MM.1S (cell line): ENCODE results near the gene ADIPOR1.
"Not testable (repeated sequence)": the region's sequence is repeated elsewhere in the genome, so short reads cannot be mapped to it uniquely, and the experiment has no call there.

Source experiments
- DNase-seq: peaks from one replicate; pipeline ENCODE4 v3.0.0-alpha.2; 2015
- H2AFZ ChIP-seq: fragments of 300-600 bp; sonication (generic); 2 replicates; pipeline ENCODE4 v1.6.0; 2016; ENCODE audit warnings: antibody characterized with exemption, low read length
- H3F3A ChIP-seq: fragments of 300-600 bp; sonication (generic); 2 replicates; pipeline ENCODE4 v1.6.1; 2016; ENCODE audit warnings: mild to moderate bottlenecking, antibody characterized with exemption, low read length, moderate library complexity, mixed read lengths; ENCODE audit not compliant: insufficient read depth
- H3K27ac ChIP-seq: fragments of 300-600 bp; sonication (generic); 2 replicates; pipeline ENCODE4 v1.5.1; 2016; ENCODE audit warnings: mild to moderate bottlenecking, low read length
- H3K27me3 ChIP-seq: fragments of 300-600 bp; sonication (generic); replicated peaks from 2 replicates; pipeline ENCODE4 v1.6.0; 2016; ENCODE audit warnings: low read length; ENCODE audit not compliant: insufficient read depth
- H3K36me3 ChIP-seq: fragments of 300-600 bp; sonication (generic); replicated peaks from 2 replicates; pipeline ENCODE4 v1.6.1; 2016; ENCODE audit warnings: mild to moderate bottlenecking, low read length, mixed read lengths; ENCODE audit not compliant: insufficient read depth
- H3K4me1 ChIP-seq: fragments of 300-600 bp; sonication (generic); 2 replicates; pipeline ENCODE4 v1.6.1; 2016; ENCODE audit warnings: low read length, mixed read lengths
- H3K4me2 ChIP-seq: fragments of 300-600 bp; sonication (generic); 2 replicates; pipeline ENCODE4 v1.6.0; 2016; ENCODE audit warnings: low read depth, low read length
- H3K4me3 ChIP-seq: fragments of 300-600 bp; sonication (generic); 2 replicates; pipeline ENCODE4 v1.5.1; 2016; ENCODE audit warnings: low read length, mixed read lengths
- H3K79me2 ChIP-seq: fragments of 300-600 bp; sonication (generic); 2 replicates; pipeline ENCODE4 v1.6.1; 2016; ENCODE audit warnings: mixed run types, low read length, mixed read lengths
- H3K9ac ChIP-seq: fragments of 300-600 bp; sonication (generic); 2 replicates; pipeline ENCODE4 v1.6.1; 2016; ENCODE audit warnings: low read length, mixed read lengths
- H3K9me2 ChIP-seq: fragments of 300-600 bp; sonication (generic); replicated peaks from 2 replicates; pipeline ENCODE4 v1.6.1; 2016; ENCODE audit warnings: mild to moderate bottlenecking, low read length, mixed read lengths; ENCODE audit not compliant: insufficient read depth
- H3K9me3 ChIP-seq: fragments of 300-600 bp; sonication (generic); replicated peaks from 2 replicates; pipeline ENCODE4 v1.6.1; 2016; ENCODE audit warnings: mild to moderate bottlenecking, low read length, mixed read lengths; ENCODE audit not compliant: insufficient read depth
- H4K20me1 ChIP-seq: fragments of 300-600 bp; sonication (generic); 2 replicates; pipeline ENCODE4 v1.6.1; 2016; ENCODE audit warnings: mild to moderate bottlenecking, low read length, moderate library complexity, mixed read lengths; ENCODE audit not compliant: insufficient read depth
- CTCF ChIP-seq: fragments of 300-600 bp; sonication (generic); IDR thresholded peaks from 2 replicates; pipeline ENCODE4 v1.5.1; 2016; ENCODE audit warnings: antibody characterized with exemption, low read length, mixed read lengths
- EZH2 ChIP-seq: fragments of 300-600 bp; sonication (generic); optimal IDR thresholded peaks from 2 replicates; pipeline ENCODE3; 2017; ENCODE audit warnings: low read depth, mild to moderate bottlenecking, antibody characterized with exemption, low read length, mixed read lengths
- EZH2phosphoT487 ChIP-seq: fragments of 300-600 bp; sonication (generic); IDR thresholded peaks from 2 replicates; pipeline ENCODE4 v1.6.1; 2018; ENCODE audit warnings: antibody characterized with exemption, low read length

The ADIPOR1 gene

GRCh38 chr1:202957733-202958543 lies at the start of gene ADIPOR1:
ADIPOR1 (minus strand) TSS chr1:202958312; CDS start chr1:202951070, 7,242 bp downstream.
- peak within 1 kb of the TSS; percentile 98 for H3K4me3 ChIP-seq
- no peaks in the 10 kb centered on the region; the same call in 1 of the 2 replicates for H3K36me3 ChIP-seq
- peak; percentile 96 for DNase-seq
- H3K27ac ChIP-seq = peak within 1 kb of the TSS; percentile 79
- H3K9me3 ChIP-seq = no peaks in the 10 kb centered on the region
- H4K20me1 ChIP-seq = peaks cover 9% of the 10 kb centered on the region; the same call in 1 of the 2 replicates
- H3K9ac ChIP-seq = peak within 1 kb of the TSS; percentile 94
- peak within 1 kb of the TSS; percentile 73 for H2AFZ ChIP-seq
- TF ChIP-seq CTCF (no peak), EZH2phosphoT487 (no peak), EZH2 (no peak)
- peaks cover 18% of the 10 kb centered on the region for H3K4me1 ChIP-seq
- H3K79me2 ChIP-seq = peaks cover 51% of the 10 kb centered on the region
- no peaks in the 10 kb centered on the region for H3K27me3 ChIP-seq
- peak within 1 kb of the TSS; percentile 91 for H3K4me2 ChIP-seq
- no peaks in the 10 kb centered on the region for H3K9me2 ChIP-seq
- H3F3A ChIP-seq = peaks cover 29% of the 10 kb centered on the region

- peaks cover 9% of the 10 kb centered on the region; the same call in 1 of the 2 replicates for H3K36me3 ChIP-seq
- no peaks in the 10 kb centered on the region for H3K9me3 ChIP-seq
- no peaks in the 10 kb centered on the region for H3K9me2 ChIP-seq
- H3K9ac ChIP-seq = peak within 1 kb of the TSS; percentile 70
- H3K79me2 ChIP-seq = peaks cover 42% of the 10 kb centered on the region
- H3F3A ChIP-seq = peaks cover 21% of the 10 kb centered on the region
- H2AFZ ChIP-seq = peak within 1 kb of the TSS; percentile 90
- no peaks in the 10 kb centered on the region for H4K20me1 ChIP-seq
- H3K4me3 ChIP-seq = peak within 1 kb of the TSS; percentile 82
- DNase-seq = peak; percentile 100
- H3K4me2 ChIP-seq = peak within 1 kb of the TSS; percentile 72
- H3K4me1 ChIP-seq = peaks cover 12% of the 10 kb centered on the region
- no peaks in the 10 kb centered on the region for H3K27me3 ChIP-seq
- peak within 1 kb of the TSS; percentile 72 for H3K27ac ChIP-seq
- TF ChIP-seq EZH2 (no peak), EZH2phosphoT487 (no peak), CTCF (no peak)
Observed at GRCh38 chr1:203006948-203007871, 49.1 kb upstream of the ADIPOR1 start, which contains the start of gene TMEM183A. TMEM183A (plus strand) TSS chr1:203007374; CDS start chr1:203007466, 92 bp downstream.

- Histone ChIP-seq H2AFZ (peak overlapping the region; percentile 90; the same call in 1 of the 2 replicates), H3K4me1 (peaks cover 12% of the 10 kb centered on the region), H3F3A (peaks cover 21% of the 10 kb centered on the region), H3K79me2 (peaks cover 31% of the 10 kb centered on the region)
- H3K9ac ChIP-seq, H3K36me3 ChIP-seq, H4K20me1 ChIP-seq, DNase-seq, H3K27ac ChIP-seq, H3K4me2 ChIP-seq, H3K4me3 ChIP-seq, H3K9me3 ChIP-seq, H3K27me3 ChIP-seq, H3K9me2 ChIP-seq: not testable (repeated sequence)
Observed at GRCh38 chr1:203005395-203006142, 47.5 kb upstream of the ADIPOR1 start.
